ENCODE measurements around the gene NMNAT2. TPM values are rescaled to one million over a fixed set of nuclear protein-coding genes. Genes with fewer than 3 reads are reported as not detected.
"Not testable (repeated sequence)": the region's sequence is repeated elsewhere in the genome, so short reads cannot be mapped to it uniquely, and the experiment has no call there.

NMNAT2 gene
- total RNA-seq, result 0.28 and 0.68 TPM in 2 replicates

DNA sequence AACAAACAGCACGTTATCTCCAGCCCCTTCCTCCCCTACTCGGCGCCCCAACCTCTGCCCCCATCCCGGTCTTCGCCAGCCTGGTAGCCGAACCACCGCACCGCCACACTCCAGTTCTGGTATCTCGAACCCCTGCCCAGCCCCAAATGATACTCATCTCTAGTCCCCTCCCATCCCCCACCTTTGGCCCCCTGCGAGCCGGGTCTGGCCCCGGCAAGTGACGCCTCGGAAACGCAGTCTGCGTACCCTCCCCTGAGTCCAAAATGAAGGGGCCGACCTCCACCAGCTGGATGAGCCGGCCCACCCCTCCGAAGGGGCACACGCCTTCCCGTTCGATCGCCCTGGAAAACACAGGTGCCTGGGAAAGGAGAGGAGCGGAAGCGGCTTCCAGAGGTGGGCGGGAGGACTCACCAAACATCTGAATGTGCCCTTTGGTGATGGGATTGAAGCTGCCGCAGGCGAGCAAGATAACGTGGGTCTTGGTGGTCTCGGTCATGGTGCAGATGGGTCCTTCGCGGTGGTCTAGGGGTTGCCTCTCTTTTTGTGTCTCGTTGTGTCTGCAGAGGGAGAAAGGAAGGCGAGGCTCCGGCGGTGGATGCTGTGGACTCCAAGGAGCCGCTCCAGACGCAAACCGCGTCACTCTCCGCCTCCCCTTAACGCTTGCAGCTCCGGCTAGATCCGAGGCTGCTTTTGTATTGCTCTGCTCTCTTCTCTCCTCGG lies at the start of gene NMNAT2:
Gene NMNAT2, minus strand, starts transcription at position 609 of the 720 bp plus-strand sequence. Its CDS starts 113 bp downstream, at position 496.
- peak; percentile 7 for DNase-seq

DNA sequence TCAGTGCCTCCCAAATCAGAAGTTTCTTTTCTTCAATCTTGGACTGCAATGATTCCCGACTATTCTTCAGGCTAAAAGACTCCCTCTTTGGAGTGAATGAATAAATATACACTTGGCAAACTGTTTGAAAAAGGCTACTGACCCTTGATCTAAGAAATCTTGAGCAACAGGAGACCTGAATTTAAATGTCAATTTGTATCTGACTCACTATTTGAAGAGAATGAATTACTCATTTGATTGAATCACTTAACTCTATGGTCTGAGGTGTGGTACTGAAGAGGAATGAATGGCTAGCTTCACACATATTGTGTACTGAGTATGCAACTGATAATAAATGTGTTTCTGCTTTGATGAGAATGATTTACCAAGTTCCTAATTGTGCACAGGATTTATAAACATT lies 49.5 kb upstream of the NMNAT2 start:
- no peak for DNase-seq

- no peak for DNase-seq
These were observed 48.6 kb upstream of the NMNAT2 start for GRCh38 chr1:183466781-183467180.

GRCh38 chr1:183463566-183463965 lies 45.4 kb upstream of the NMNAT2 start:
- no peak for DNase-seq

- DNase-seq, result peak; percentile 20
These were observed 43.2 kb upstream of the NMNAT2 start for GRCh38 chr1:183461350-183461749.

GRCh38 chr1:183460596-183460995 lies 42.4 kb upstream of the NMNAT2 start:
- DNase-seq, result no peak

DNA sequence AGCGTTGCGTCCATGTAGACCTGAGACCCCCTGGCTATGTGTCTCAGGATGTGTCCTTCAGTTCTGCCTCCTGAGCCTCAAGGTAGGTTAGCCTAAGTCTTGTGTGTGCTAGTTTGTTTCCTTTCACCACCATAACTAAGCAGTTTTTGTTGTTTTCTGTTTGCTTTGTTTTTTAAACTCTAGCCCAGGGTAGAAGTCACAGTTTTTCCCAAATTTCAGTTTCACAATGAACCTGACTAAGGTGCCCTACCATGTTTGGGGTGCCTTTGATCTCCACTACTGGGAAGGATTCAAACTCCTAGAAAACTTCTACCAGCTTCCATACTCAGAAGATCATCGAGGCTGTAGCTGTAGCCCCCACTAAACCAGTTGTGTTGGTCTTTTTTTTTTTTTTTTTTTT lies 39.3 kb upstream of the NMNAT2 start:
- no peak for DNase-seq

- DNase-seq, result no peak
These were observed 38.6 kb upstream of the NMNAT2 start for GRCh38 chr1:183456826-183457225.

- DNase-seq, result no peak
These were observed 36.2 kb upstream of the NMNAT2 start for GRCh38 chr1:183454377-183454776.

DNA sequence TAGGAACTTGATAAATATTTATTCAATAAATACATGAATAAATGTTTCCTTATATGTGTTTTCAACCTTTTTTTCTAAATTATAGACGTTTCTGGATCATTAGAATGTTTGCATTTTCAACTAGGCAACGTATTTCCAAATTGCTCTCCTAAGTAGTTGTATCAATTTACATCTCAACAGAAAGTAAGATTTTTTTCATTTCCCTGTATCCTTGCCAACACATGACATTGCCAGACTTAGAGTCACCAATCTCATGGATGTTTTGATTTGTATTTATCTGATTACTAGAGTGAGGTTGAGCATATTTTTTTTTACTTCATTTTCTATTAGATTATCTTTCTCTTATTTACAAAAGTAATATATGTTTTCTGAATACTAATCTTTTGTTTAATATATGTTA lies 31.9 kb upstream of the NMNAT2 start:
- DNase-seq, result no peak

DNA sequence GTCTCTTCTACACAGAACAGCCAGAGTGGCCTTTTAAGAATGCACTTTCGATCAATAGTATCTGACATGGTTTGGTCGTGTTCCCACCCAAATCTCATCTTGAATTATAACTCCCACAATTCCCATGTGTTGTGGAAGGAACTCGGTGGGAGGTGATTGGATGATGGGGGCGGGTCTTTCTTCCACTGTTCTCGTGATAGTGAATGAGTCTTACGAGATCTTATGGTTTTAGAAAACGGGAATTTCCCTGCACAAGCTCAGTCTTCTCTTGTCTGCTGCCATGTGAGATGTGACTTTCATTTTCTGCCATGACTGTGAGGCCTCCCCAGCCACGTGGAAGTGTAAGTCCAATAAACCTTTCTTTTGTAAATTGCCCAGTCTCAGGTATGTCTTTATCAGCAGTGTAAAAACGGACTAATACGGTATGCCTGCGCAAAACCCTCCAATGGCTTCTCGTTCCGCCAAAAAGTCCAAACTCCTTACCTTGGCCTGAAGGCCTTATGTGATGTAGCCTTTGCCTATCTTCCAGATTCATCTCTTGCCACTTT lies 31.1 kb upstream of the NMNAT2 start:
- no peak for DNase-seq

- DNase-seq, result peak; percentile 81
These were observed 26.1 kb upstream of the NMNAT2 start for GRCh38 chr1:183444243-183444642.

DNA sequence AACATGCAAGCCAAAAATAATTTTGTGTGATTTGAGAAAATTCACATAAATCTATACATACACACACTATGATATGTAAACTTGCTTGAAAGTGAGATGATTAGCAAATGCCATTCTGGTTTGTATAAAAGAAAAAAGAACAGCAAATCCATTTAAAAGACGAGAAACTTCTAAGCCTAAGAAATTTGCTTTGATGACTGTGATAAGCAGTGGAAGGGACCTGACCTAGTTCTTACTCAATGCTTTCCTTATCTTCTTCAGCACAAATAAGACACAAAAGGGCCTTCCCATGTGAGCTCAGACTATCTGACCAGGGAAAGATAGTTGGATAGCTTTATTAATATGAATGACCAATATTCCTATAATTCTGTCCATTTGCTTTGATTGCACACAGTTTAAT lies 25.3 kb upstream of the NMNAT2 start:
- DNase-seq, result no peak

DNA sequence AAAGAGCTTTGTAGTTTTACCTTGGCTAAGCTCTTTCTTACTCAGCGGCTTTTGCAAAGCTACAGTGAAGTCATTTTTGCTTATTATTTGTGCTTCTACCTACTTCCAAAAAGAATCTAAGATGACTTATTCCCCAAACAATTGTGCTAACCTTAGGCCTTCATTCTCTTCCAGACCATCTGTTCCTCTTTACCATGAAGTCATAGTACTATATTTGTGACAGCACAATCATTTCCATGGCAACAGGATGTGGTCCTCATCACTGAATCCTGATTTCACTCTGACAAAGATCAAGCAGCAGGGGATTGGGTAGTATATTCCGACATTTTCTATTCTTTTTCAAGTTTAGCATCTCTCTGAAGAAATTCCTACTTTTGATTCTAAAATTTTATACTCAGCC lies 24.8 kb upstream of the NMNAT2 start:
- DNase-seq, result peak; percentile 63

DNA sequence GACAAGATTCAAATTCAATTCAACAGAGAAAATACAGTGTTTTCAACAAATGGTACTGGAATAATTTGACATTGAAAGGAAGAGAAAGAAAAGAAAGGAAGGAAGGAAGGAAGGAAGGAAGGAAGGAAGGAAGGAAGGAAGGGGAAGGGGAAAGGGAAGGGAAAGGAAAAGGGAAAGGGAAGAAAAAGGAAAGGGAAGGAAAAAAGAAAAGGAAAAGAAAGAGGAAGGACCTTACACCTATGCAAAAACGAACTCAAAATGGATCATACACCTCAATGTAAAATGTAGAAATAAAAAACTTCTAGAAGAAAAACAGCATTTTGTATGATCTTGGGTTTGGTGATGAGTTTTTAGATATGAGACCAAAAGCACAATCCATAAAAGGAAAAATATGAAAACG lies 19.9 kb upstream of the NMNAT2 start:
- DNase-seq, result no peak

DNA sequence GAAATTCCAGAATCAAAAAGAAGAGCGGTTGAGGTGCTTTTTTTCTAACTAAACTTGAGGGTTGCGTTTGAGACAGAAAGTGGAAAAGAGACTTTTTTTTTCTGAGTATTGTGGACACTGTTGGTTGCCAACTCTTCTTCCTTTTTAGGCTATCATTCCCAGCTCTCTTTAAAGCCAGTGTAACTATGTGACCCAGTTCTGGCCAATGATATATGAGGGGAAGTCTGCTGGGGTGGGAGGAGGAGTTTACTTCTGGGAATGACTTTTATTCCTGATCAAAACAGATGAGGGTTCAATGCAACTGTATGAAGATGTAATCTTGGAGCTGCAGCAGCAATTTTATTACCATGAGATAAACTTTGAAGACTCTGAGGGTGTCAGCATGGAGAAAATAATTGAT lies 17.3 kb upstream of the NMNAT2 start:
- DNase-seq, result no peak

DNA sequence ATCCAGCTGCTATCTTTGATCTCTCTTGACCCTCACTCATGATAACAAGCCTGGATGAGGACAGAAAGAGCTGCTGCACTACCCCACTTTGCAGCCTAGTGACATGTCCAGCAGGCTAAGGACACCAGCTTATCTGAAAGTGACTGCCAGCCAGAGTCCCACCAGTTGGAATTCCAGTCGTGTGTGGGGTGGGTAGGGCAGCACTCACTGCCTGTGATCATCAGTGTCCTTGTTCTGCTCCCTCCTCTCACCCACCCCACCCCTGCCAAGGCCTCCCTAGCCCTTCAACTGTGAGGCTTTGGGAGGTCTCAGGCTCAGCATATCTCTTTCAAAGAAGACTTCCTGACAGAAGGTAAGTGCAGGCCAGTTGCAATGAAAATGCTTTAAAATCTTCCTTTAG lies 15.5 kb upstream of the NMNAT2 start:
- DNase-seq, result no peak

- no peak for DNase-seq
These were observed 14.3 kb upstream of the NMNAT2 start for GRCh38 chr1:183432548-183432875.

GRCh38 chr1:183431840-183432547 lies 13.8 kb upstream of the NMNAT2 start:
- DNase-seq, result no peak

GRCh38 chr1:183427591-183427990 lies 9.4 kb upstream of the NMNAT2 start:
- DNase-seq, result not testable (repeated sequence)

- no peak for DNase-seq
These were observed 6.5 kb upstream of the NMNAT2 start for GRCh38 chr1:183424691-183425090.

DNA sequence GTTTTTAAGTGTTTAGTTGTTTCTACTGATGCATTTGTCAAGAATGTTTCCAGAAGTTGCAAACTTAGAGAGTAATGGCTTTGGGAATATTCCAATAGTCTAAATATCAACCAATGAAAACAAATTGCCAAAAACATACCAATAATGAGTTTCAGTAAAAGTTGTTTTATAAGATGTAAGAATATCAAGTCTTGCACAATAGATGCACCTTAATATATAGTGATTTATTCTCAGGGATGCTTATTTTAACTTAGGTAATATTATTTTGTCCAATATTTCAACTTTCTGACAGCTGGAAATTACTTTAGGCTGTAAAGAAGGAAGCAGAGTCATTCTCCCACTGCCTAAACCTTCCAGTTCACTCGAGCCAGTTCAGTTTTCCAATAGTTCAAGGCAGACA lies 5.4 kb upstream of the NMNAT2 start:
- DNase-seq, result no peak

GRCh38 chr1:183419399-183419798 lies 1.2 kb upstream of the NMNAT2 start:
- no peak for DNase-seq

DNA sequence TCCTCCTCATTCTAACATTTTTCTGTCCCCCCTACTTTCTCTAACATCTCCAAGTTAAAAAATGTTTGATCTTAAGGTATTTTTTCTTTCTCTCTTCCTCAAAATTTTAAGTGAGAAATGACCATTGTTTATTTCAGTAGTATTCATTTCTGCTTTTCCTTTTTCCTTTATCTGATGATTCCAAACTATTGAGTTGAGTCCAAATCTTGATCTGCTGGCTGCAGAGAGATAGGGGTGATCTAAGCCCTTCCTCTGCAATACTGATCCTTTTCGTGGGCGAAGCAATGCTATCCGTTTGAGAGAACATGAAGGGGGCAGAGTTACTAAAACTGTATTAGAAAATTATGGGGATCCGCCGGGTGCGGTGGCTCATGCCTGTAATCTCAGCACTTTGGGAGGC lies 516 bp upstream of the NMNAT2 start:
- DNase-seq, result no peak

All from dermis blood vessel endothelial cell (primary cell).